B cell (primary cell): ENCODE results near the gene IRF2BPL. TPM values are rescaled to one million over a fixed set of nuclear protein-coding genes. Genes with fewer than 3 reads are reported as not detected.

Experiments used
- ATAC-seq: fragments of 200-7000 bp; cut with Tn5 transposase; one replicate; pipeline ENCODE4 v1.10.0; 2021; ENCODE audit warnings: low read depth, mild to moderate bottlenecking, moderate number of reproducible peaks, moderate library complexity
- CTCF ChIA-PET: fragments of 350-600 bp; sonication (Branson Sonifier 250); formaldehyde crosslinking; loops from one replicate; lab custom pipeline; 2021; ENCODE audit warnings: antibody characterized with exemption, inconsistent platforms; lab: Charles Lee
- POLR2A ChIA-PET: fragments of 350-600 bp; sonication (Branson Sonifier 250); formaldehyde crosslinking; loops from one replicate; lab custom pipeline; 2021; ENCODE audit warnings: antibody characterized with exemption; lab: Charles Lee
- DNase-seq: peaks from one replicate; pipeline ENCODE4 v3.0.0; 2013
- H2AFZ ChIP-seq: 2 replicates; pipeline ENCODE4 v1.6.1; 2012; ENCODE audit warnings: mild to moderate bottlenecking, low read depth, low read length; ENCODE audit not compliant: insufficient read depth, poor library complexity, severe bottlenecking
- H3K27ac ChIP-seq, 2 donors: 1 replicate in 1 of 2; 2 replicates in 1 of 2; pipeline ENCODE4 v1.5.1; 2012 to 2013; ENCODE audit warnings: low read length in 2 of 2, mild to moderate bottlenecking in 2 of 2, moderate library complexity in 1 of 2
- H3K27me3 ChIP-seq, 4 experiments: fragments of 200-600 bp in 1 of 4; sonication (generic) in 1 of 4; replicated peaks in 1 of 4; 1 replicate in 2 of 4; 2 replicates in 2 of 4; pipeline versions ENCODE4 v1.6.1 to v1.7.0; 2013 to 2016; ENCODE audit warnings: low read length in 3 of 4, mild to moderate bottlenecking in 2 of 4, mixed read lengths in 1 of 4, moderate library complexity in 1 of 4; ENCODE audit not compliant: insufficient read depth in 4 of 4, control insufficient read depth in 3 of 4; ENCODE audit errors: control extremely low read depth in 1 of 4
- H3K36me3 ChIP-seq, 2 experiments: replicated peaks in 1 of 2; 1 replicate in 1 of 2; 2 replicates in 1 of 2; pipeline versions ENCODE4 v1.6.1 to v1.7.1; 2013; ENCODE audit warnings: low read length in 1 of 2; ENCODE audit not compliant: insufficient read depth in 2 of 2, control insufficient read depth in 1 of 2; ENCODE audit errors: control extremely low read depth in 1 of 2, extremely low read depth in 1 of 2
- H3K4me1 ChIP-seq, 2 donors: fragments of 200-600 bp in 1 of 2; sonication (generic) in 1 of 2; 1 replicate in 1 of 2; 2 replicates in 1 of 2; pipeline versions ENCODE4 v1.5.1 to v1.6.1; 2013 to 2017; ENCODE audit warnings: low read length in 2 of 2; ENCODE audit not compliant: control insufficient read depth in 2 of 2, insufficient read depth in 2 of 2
- H3K4me2 ChIP-seq: replicated peaks from 2 replicates; pipeline ENCODE3; 2012; ENCODE audit warnings: mild to moderate bottlenecking, low read depth, low read length; ENCODE audit not compliant: poor library complexity, severe bottlenecking
- H3K4me3 ChIP-seq, 5 experiments: fragments of 200-600 bp in 1 of 5; sonication (generic) in 1 of 5; 1 replicate in 3 of 5; 2 replicates in 2 of 5; pipeline versions ENCODE4 v1.5.1 to v1.7.0; 2011 to 2016; ENCODE audit warnings: low read length in 4 of 5, mild to moderate bottlenecking in 4 of 5, low read depth in 2 of 5, control low read depth in 1 of 5, moderate library complexity in 1 of 5; ENCODE audit not compliant: insufficient read depth in 1 of 5; ENCODE audit errors: control extremely low read depth in 1 of 5, extremely low read depth in 1 of 5
- H3K79me2 ChIP-seq: fragments of 200-600 bp; sonication (generic); one replicate; pipeline ENCODE4 v1.6.0; 2016; ENCODE audit warnings: low read length; ENCODE audit not compliant: control insufficient read depth, insufficient read depth
- H3K9ac ChIP-seq: fragments of 200-600 bp; sonication (generic); 2 replicates; pipeline ENCODE4 v1.6.1; 2017; ENCODE audit warnings: mild to moderate bottlenecking, low read length, moderate library complexity
- H3K9me3 ChIP-seq, 3 donors: one replicate each; pipeline versions ENCODE4 v1.6.1 to v1.7.1; 2013; ENCODE audit warnings: low read length in 2 of 3; ENCODE audit not compliant: control insufficient read depth in 2 of 3, insufficient read depth in 1 of 3; ENCODE audit errors: control extremely low read depth in 1 of 3
- H4K20me1 ChIP-seq: 2 replicates; pipeline ENCODE4 v1.6.0; 2012; ENCODE audit warnings: mild to moderate bottlenecking, low read length; ENCODE audit not compliant: insufficient read depth, control insufficient read depth, poor library complexity, severe bottlenecking
- H3K27ac Mint-ChIP-seq: one replicate; pipeline ENCODE4 v1.8.0; 2021; ENCODE audit warnings: mixed read lengths
- H3K27me3 Mint-ChIP-seq: one replicate; pipeline ENCODE4 v1.8.0; 2021; ENCODE audit warnings: mixed read lengths
- H3K4me1 Mint-ChIP-seq: one replicate; pipeline ENCODE4 v1.8.0; 2021; ENCODE audit warnings: mixed read lengths
- H3K4me3 Mint-ChIP-seq: one replicate; pipeline ENCODE4 v1.8.0; 2021; ENCODE audit warnings: mixed read lengths
- H3K9me3 Mint-ChIP-seq: one replicate; pipeline ENCODE4 v1.8.0; 2022; ENCODE audit warnings: mixed read lengths; ENCODE audit not compliant: insufficient read depth
- CTCF ChIP-seq: fragments of 200-600 bp; IDR thresholded peaks from one replicate; pipeline ENCODE4 v1.8.0; 2022; ENCODE audit warnings: antibody characterized with exemption, mild to moderate bottlenecking
- EZH2 ChIP-seq: IDR thresholded peaks from 2 replicates; pipeline ENCODE4 v1.6.1; 2012; ENCODE audit warnings: borderline replicate concordance, low read depth, mild to moderate bottlenecking, moderate library complexity, low read length; ENCODE audit not compliant: insufficient read depth, poor library complexity, severe bottlenecking
- WGBS: methylation state at CpG from one replicate; pipeline ENCODE4 v1.1.5; 2013; ENCODE audit warnings: missing lambda C conversion rate; ENCODE audit not compliant: insufficient coverage; 5-methylcytosine and 5-hydroxymethylcytosine counted together
- intact Hi-C: fragments of 100-400 bp; cut with micrococcal nuclease; formaldehyde crosslinking; loops from one replicate; pipeline ENCODE4 v1.10.0; 2022
- polyA plus RNA-seq: library from polyadenylated mRNA; depleted of rRNA; stranded (reverse); fragments of >200 nt; gene quantifications from 2 replicates; pipeline ENCODE4 v1.2.3, GENCODE V29; 2012
- total RNA-seq, 2 donors: library from RNA; stranded (reverse); fragments of 120-200 nt in 1 of 2; gene quantifications; 1 replicate in 1 of 2; 2 replicates in 1 of 2; pipeline versions ENCODE4 v1.2.3 to v1.2.4, GENCODE V29; 2013 to 2022

The IRF2BPL gene
- total and polyA plus RNA-seq, 2 donors (not counting 1 experiment from before 2014, with no cell fraction given): 27.9 to 34.0 TPM

- H3K79me2 ChIP-seq: peaks cover 48% of the 10 kb centered on the region
- peaks cover 28 to 34% of the 10 kb centered on the region in 2 donors for H3K4me1 ChIP-seq
- Mint-ChIP-seq H3K27ac (peak overlapping the region; percentile 10), H3K4me3 (peak overlapping the region; percentile 38), H3K9me3 (no peaks in the 10 kb centered on the region), H3K4me1 (peaks cover 40% of the 10 kb centered on the region), H3K27me3 (no peaks in the 10 kb centered on the region)
- no peak overlapping the region for H2AFZ ChIP-seq
- H3K9ac ChIP-seq: no peak overlapping the region
- ChIA-PET CTCF (interaction anchor here (0.7 to 6.2 kb wide), 9 partner anchors 18 to 150 kb away, joined by 3 to 40 read pairs (median 4); no protein-coding TSS in a partner anchor), POLR2A (no interaction called here)
- no peaks in the 10 kb centered on the region for H3K9me3 ChIP-seq
- ATAC-seq: no peak
- 56% methylated on average over 10 of the region's 16 CpGs for WGBS
- peaks cover 34% of the 10 kb centered on the region for H4K20me1 ChIP-seq
- H3K27me3 ChIP-seq: no peaks in the 10 kb centered on the region
- peak overlapping the region; percentile 29 for H3K4me2 ChIP-seq
- intact Hi-C loops: no loop called here
- TF ChIP-seq EZH2 (no peak), CTCF (no peak)
- H3K27ac ChIP-seq: no peak overlapping the region
- peaks cover 0 to 20% of the 10 kb centered on the region in 2 experiments for H3K36me3 ChIP-seq
- no peak overlapping the region for H3K4me3 ChIP-seq
- no peak for DNase-seq
Observed at GRCh38 chr14:77024171-77024691, 4.3 kb downstream of the IRF2BPL start.
